GM10266 (cell line): ENCODE results near the gene ELK3.

Experiments
- DNase-seq: peaks from one replicate; pipeline ENCODE4 v3.0.0; 2012; ENCODE audit errors: extremely low spot score
- TF ChIP-seq, protein P1 (sequence below): IDR thresholded peaks from 2 replicates; pipeline ENCODE4 v1.5.1; 2012; ENCODE audit warnings: mild to moderate bottlenecking, low read depth; ENCODE audit not compliant: control insufficient read depth, insufficient read depth; ENCODE audit errors: missing control alignments

The ELK3 gene

DNA sequence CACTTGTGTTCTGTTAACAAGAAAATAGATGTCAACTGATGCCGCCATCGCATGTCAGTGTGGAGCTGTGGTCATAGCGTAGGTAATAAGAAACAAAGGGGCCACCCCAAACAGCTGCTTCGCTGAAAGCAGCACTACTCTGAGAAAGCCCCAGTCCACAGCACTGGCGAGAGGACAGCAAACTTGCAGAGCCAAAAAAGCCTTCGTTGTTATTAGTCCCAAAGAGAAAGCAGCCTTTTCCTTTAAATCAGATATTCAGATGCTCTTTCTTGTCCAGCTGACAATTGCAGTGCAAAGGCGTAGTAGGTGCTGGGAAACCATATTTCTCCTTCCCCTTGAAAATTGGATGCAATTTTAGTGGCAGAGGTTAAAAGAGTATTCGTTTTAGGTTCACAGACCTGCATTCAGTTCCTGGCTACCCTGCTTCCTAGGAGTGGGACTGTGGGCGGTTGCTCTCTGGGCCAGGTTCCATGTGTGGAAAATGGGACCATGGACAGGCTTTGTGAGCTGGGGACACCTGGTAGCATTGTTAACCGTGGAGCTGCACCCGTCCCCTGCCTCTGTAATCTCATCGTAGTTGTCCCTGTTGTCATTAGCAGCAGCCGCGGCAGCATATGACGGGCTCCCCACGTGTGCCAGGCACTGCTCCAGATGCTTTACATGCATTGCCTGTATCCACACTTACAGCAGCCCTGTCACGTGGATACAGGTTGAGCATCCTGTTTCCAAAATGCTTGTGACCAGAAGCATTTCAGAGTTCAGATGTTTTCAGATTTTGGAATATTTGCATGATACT is 54.2 kb downstream of the ELK3 start:
- TF ChIP-seq, protein P1, sequence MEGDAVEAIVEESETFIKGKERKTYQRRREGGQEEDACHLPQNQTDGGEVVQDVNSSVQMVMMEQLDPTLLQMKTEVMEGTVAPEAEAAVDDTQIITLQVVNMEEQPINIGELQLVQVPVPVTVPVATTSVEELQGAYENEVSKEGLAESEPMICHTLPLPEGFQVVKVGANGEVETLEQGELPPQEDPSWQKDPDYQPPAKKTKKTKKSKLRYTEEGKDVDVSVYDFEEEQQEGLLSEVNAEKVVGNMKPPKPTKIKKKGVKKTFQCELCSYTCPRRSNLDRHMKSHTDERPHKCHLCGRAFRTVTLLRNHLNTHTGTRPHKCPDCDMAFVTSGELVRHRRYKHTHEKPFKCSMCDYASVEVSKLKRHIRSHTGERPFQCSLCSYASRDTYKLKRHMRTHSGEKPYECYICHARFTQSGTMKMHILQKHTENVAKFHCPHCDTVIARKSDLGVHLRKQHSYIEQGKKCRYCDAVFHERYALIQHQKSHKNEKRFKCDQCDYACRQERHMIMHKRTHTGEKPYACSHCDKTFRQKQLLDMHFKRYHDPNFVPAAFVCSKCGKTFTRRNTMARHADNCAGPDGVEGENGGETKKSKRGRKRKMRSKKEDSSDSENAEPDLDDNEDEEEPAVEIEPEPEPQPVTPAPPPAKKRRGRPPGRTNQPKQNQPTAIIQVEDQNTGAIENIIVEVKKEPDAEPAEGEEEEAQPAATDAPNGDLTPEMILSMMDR, result no peak

DNA sequence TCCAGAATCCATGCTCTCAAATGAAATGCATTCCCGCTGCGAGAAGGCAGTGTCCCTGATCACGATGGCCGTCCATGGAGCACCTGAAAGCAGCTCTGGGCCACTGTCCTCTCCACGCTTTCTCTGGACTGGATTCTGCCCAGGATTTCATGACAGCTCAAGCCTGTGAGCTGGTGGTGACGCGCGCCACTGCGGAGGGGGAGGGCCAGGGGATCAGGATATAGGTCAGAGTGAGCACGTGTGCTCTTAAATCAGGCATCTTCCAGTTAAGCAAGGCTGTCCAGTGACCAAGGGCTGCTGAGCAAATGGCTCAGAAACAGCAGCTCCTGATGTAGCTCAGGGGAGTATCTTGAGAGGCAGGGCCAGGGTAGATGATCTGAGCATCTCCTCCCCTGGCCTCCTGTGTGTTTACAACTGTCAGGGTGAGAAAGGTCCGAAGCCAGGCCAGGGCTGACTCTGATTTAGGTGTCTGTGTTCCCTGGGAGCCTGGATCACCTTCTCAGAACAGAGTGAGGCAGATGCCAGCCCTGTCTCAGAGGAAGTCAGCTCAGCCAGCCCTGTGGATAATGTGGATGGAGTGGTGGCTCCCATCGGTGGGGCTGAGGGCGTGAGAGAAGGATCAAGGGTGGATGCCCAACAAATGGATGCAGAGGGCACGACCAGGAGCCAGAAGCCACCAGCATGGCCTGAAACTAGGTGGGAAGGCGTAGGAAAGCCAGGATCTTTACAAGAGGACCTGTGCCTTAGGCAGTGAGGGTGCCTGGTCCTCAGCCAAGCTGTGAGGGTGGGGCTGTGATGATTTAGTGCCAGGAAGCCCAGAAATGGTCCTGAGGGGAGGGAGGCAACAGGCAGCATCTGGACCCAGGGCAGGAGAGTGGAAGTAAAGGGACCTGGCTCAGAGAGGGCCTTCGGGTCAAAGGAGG is 55.3 kb downstream of the ELK3 start:
- no peak for DNase-seq
- TF ChIP-seq, protein P1, result no peak

More for the DNA sequence above, 54.2 kb downstream of the ELK3 start:
- DNase-seq, result no peak

DNA sequence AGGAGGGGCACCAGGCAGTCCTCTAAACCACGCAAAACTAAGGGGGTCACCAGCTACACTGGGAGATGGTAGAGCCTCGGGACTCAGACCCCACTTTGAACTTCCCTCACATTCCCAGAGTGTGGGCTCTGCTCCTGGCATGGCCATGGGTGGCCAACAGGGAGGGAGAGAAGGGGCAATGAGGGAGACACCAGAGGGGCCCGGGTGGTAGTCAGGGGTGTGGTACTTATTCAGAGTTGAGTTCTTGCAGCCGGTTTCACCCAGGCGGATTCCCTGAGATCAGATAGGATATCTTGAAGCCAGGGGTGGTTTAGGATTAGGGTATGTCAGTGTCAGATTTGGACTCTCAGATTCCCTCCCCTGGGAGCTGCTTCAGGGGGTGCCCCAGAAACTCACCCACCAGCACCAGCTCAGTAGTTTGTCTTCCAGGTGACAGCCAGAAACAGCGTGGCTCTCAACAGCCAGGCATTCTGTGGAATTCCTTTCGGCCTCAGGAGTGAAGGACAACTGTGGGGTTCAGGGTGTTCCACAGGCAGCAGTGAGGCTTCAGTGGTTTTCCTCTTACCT is 56.0 kb downstream of the ELK3 start:
- no peak for DNase-seq
- TF ChIP-seq, protein P1, result no peak

DNA sequence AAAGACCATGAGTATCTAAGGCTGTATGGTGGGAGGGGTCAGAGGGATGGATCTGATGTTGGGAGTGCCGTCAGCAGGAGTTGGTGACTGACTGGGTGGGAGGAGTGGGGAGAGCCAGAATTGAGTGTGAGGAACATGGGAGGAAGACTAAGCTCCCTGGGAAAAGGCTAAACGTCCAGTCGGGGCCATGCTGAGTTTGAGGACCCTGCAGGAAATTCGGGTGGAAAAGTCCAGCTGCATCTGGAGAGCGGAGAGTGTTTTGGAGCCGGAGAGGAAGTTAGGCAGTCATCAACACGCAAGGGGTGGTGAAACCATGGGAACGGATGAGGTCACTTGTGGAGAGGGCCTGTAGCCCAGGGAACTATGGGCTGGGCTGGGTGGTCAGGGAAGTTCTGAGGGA is 60.9 kb downstream of the ELK3 start:
- DNase-seq, result no peak
- TF ChIP-seq, protein P1, result no peak

DNA sequence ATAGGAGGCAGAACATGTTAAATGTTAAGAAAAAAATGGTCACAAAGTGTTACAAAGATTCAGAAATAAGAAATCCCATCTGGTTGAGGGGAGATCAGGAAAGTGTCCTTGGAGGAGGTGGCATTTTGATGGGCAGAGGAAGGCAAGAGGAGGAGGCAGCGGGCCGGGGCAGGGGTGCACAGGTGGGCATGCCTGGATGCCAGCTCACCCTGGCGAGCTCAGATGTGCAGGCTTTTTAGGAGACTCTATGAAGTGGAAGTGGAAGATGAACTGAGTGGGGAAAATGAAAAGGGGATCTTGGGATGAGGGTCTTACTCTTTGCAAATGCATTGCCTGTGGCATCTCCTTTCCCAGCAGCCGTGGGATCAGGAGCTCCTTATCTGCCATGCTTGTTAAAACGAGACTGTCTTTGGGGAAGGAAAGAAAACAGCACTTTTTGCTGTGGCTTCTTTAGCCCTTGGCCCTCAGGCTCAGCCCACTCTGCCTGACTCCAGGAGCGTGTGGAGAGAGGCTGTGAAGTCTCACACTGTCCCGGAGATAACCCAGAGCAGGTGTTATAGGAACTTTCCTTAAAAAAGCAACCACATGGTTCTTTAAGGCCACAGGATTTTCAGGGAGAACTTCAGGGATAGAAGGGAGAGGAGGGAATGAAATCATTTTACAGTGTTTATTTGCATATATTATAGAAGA is 62.6 kb downstream of the ELK3 start:
- no peak for DNase-seq
- TF ChIP-seq, protein P1, result no peak

DNA sequence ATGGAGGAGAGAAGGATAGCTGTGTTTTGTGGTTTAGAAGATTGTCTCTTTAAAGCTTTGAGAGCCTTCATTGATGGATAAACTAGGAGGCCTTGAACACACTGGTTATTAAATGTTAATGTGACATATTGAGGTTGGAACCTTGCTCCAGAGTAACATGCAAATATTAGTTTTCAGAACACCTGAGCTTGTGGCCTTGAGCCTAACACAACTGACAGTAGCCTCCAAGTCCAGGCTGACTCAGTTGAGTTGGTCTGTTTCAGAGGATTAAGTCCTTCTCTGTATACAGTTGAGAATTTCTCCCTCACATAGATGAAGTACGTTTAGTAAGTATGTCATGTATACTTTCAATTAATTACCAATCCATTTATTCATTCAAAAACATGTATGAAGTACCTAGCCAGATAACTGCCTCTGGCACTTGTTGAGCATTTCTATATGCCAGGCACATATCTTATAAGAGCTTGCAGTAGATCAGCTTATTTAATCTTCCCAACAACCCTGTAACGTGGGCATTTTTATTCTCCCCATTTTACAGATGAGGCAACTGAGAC is 63.5 kb downstream of the ELK3 start:
- DNase-seq, result no peak
- TF ChIP-seq, protein P1, result no peak
